Bone marrow (tissue), 2 donors: Measurements from ENCODE around the gene TASP1.
A peak's percentile ranks its signal among the peaks of the same experiment; 100 is the strongest.
"Not testable (repeated sequence)": the region's sequence is repeated elsewhere in the genome, so short reads cannot be mapped to it uniquely, and the experiment has no call there.

Experiments used
- DNase-seq, 2 donors: peaks; one replicate each; lab custom pipeline; 2025; lab: John Stamatoyannopoulos, UW

Gene TASP1

DNA sequence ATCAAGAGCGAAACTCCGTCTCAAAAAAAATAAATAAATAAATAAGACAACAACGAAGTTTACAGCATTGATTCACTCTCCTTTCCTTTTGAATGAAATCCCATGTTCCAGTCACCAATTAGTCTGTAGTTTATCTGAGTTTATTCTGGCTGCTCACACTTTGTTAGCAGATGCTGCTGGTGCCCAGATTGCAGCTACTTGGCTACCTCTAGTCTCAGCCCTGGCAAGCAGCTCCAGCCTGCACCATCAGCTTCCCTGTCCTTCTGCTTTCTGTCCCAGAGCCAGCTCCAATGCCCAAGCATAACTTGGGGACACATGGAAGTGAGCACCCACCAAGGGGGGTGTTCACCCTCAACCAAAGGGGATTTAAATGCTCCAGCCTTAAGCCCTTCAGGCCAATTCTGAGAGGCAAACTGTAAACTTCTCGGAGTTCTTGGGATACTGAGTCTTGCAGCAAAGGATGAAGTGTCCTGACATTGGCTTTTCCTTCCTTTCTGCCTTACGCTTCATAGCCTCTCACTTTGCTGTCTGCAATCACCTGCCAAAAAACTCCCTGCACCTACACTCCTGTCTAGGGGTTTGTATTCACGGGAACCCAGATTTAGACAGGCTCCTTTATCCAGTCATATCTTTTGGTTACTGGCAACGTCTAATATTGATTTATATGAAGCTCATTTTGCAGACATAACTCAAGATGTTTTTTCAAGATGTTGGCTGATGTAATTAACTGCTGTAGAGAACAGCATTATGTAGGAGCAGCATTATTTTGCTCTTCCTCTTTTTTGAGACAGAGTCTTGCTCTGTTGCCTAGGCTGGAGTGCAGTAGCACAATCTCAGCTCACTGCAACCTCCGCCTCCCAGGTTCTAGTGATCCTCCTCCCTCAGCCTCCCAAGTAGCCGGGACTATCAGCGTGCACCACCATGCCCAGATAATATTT, 9.8 kb upstream of the TASP1 start:
- no peak for DNase-seq

DNA sequence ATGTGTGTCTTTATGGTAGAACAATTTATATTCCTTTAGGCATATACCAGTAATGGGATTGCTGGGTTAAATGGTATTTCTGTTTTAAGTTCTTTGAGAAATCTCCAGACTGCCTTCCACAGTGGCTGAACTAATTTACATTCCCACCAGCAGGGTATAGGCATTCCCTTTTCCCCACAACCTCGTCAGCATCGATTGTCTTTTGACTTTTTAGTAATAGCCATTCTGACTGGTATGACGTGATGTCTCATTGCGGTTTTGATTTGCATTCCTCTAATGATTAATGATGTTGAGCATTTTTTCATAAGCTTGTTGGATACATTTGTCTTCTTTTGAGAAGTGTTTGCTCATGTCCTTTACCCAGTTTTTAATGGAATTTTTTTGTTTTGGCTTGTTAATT, 5.3 kb upstream of the TASP1 start:
- no peak for DNase-seq

GRCh38 chr20:13639150-13639497, 392 bp upstream of the TASP1 start:
- DNase-seq, result no peak

DNA sequence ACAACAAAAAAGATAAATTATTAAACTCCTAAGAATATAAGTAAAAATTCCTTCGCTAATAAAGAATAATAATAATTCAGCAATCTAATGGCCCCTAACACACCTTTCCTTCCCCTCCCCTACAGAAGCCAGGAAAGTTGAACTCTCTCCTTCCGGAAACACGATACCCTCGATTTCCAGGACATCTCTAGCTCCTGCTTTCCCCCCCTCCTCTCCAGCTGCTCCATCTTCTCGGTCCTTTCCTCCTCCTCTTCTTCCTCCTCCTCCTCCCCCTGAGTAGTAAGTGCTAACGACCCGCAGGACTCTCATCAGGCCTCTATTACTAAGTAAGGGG, 603 bp downstream of the TASP1 start:
- no peak for DNase-seq

- DNase-seq, result no peak
Measured at GRCh38 chr20:13632431-13632830, 6.3 kb downstream of the TASP1 start.

GRCh38 chr20:13627525-13627924, 11.2 kb downstream of the TASP1 start:
- DNase-seq, result not testable (repeated sequence)

- no peak for DNase-seq
Measured at GRCh38 chr20:13626724-13627123, 12.0 kb downstream of the TASP1 start.

DNA sequence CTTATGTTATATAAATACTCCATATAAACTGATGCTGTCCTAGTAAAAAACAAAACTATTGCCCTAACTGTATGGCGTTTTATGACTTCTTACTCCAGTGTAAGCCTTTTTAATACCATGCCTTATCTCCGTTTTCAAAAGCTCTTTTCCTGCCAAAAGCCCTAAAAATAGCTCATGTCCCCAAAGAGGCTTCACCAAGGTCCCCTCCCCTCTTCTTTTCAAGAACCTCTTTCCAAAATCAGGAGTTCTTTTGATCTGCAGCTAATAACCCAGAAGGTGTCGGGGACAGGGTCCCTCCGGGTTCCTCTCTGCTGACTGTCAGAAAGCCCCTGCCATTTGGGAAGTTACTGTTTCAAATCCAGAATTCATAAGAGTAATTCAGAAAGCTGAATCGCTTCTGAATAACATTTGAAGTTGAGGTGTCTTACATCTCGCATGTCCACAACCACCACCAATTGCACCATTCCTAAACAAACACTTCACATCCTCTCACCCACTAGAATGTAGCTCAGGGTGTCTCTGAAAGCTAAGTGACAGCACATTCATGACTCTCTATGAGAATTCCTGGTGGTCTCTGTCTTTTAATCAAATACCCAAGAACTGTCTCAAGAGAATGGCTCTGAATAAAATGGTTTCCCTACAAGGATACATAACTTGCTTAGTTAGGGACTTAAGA, 13.3 kb downstream of the TASP1 start:
- no peak for DNase-seq

DNA sequence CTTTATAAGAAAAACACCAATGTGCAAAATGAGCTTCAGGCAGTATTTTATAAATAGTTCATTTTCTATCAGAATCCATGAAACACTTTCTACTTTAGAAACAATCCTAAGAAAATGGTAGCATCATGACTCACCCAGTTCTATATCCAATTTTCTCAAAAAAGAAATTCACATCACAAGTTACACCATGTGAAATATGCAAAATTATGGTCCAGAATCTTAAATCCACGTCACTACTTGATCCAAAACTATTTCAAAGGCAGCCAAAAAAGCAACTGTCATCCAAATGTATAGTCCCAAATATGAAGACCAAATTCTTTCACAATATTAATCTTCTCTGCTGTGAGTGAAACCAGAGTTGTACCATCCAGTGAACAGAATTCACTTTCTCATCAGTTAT, 19.3 kb downstream of the TASP1 start:
- DNase-seq, result not testable (repeated sequence)

DNA sequence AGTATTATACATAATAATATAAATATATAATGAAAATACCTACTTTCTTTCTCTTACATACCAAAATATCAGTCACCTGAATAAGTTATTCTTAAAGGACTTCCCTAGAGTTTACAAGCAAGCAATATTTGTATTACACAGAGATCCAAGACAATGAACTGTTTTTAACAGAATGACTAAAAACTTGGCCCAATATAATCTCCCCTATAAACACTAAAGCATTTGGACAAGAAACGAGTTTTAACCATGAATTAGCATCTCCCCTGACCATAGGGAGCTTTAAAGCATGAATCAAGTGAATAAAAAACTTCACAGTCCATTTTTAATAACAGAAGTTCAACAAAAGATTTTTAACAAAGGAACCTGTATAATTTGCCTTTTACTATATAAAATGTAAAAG, 20.3 kb downstream of the TASP1 start:
- not testable (repeated sequence) for DNase-seq

GRCh38 chr20:13617585-13617984, 21.1 kb downstream of the TASP1 start:
- DNase-seq, result not testable (repeated sequence)

- DNase-seq, result not testable (repeated sequence)
Measured at GRCh38 chr20:13616713-13617112, 22.0 kb downstream of the TASP1 start.

DNA sequence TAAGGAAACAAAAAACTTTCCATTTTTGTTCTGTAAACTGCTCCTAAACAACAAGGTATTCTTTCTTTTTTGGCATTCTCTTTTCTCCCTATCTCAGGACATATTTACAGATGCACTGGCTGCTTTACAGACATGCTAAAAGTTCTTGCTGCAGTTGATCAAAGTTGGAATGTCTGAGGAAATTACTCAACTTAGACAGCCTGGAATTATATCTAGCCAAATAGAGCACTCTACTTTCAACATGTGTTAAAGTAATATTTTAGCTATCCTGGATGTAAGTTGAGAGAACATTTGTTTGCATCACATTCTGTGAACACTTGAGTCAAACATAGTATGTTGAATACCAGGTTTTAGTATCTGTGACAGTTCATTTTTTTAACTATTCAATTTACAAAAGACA, 24.8 kb downstream of the TASP1 start:
- no peak for DNase-seq

- DNase-seq, result no peak
Measured at GRCh38 chr20:13611611-13612125, 27.1 kb downstream of the TASP1 start.

GRCh38 chr20:13610184-13610583, 28.5 kb downstream of the TASP1 start:
- DNase-seq, result peak in 1 of 2 donors; percentile 7

DNA sequence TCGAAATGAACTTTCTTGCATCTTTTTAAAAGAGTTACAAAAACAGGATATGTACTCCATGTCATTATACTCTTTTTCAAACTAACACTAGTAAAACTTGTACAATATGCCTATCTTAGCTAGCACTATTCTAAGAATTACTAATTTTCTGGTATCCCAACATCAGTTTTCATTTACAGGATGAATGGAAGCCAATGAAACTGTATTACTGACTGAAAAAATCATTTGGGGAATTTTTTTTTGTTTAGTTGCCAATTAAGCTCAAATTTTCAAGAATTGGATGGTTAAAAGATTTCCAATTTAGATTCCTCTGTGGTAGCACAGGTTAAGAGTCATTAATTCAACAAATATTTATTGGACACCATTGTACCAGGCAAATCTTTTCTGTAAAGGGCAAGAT, 30.7 kb downstream of the TASP1 start:
- DNase-seq, result no peak

DNA sequence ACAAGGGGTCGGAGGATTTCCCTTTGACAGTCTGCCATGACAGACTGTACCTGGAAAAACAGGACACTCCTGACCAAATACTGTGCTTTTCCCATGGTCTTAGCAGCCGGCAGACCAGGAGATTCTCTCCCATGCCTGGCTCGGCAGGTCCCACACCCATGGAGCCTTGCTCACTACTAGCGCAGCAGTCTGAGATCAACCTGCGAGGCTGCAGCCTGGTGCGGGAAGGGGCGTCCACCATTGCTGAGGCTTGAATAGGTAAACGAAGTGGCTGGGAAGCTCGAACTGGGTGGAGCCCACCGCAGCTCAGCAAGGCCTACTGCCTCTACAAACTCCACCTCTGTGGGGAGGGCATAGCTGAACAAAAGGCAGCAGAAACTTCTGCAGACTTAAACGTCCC, 45.3 kb downstream of the TASP1 start:
- not testable (repeated sequence) for DNase-seq

GRCh38 chr20:13588049-13588448, 50.7 kb downstream of the TASP1 start:
- no peak for DNase-seq

- no peak for DNase-seq
Measured at GRCh38 chr20:13587370-13587769, 51.4 kb downstream of the TASP1 start.

DNA sequence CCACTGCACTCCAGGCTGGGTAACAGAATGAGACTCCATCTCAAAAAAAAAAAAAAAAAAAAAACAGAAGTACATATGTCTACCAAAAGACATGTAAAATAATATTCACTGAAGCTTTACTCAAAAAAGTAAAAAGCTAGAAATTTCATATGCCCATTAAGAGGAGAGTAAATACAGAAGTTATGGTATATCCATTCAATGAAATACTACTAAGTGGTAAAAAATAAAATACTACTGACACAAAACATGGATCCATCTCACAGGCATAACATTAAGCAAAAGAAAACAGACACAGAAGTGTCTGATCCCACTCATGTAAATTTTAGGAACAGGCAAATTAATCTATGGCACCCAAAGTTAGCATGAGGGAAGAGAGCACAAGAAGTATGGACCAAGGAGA, 52.6 kb downstream of the TASP1 start:
- DNase-seq, result no peak

DNA sequence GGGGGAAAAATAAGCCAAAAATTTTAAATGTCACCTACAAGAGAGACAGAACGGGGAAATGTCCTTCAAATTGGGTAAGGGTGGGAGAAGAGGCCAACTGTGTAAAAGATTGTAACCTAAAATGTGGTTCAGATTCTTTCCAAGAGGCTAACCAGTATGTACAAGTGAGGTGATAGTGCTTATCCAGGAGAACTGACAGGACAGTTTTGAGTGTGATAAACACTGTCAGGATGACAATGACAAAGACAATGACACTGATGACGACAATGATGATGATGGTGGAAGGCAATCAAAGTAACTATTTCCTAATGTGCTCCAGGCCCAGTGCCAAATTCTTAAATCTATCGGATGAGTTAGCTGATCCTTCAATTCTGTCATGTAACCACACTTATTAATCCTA, 57.3 kb downstream of the TASP1 start:
- no peak for DNase-seq

DNA sequence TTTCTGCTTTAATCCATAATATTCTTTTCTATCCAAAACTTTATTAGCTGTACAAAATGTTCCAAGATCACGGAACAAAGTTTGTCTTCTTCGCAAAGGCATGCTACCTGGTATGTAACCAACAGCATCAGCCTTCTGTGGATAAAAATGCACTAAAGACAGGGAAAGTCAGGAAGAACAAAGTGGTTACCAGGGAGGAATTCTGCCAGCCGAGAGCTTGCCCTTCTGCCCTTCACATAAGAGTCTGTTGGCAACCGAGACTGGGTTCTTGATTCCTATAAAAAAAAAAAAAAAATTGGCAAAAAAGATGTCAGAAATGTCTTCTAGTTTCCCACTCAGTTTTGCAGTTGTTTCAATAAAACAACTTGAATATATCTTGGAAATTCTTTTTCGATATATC, 58.0 kb downstream of the TASP1 start:
- DNase-seq, result no peak

DNA sequence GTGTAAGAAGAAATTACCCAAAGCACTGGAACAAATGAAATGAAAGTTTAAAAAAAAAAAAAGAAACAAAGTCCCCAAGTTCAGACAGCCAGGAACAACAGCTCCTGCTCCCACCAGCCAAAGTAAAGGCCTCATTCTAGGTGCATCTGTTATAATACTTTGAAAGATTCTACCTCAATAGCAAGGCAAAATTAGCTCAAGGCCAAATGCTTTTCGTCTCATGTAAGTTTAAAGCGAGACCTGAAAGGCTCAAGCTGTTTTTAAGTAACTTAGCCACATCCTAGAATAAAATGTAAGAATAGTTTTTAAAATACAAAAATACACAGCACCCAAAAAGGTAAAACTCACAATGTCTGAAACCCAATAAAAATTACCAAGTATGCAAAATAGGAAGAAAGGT, 64.7 kb downstream of the TASP1 start:
- no peak for DNase-seq
